Measurements from ENCODE around the gene COG5. TPM values are rescaled to one million over a fixed set of nuclear protein-coding genes. Genes with fewer than 3 reads are reported as not detected.

The COG5 gene
- total and polyA plus RNA-seq, 9 of the 15 experiments (the other 6 are each of a cell fraction or from before 2014, with no cell fraction given), result 15.3 to 75.1 (median 56.4) TPM

- TF ChIP-seq, protein P1, sequence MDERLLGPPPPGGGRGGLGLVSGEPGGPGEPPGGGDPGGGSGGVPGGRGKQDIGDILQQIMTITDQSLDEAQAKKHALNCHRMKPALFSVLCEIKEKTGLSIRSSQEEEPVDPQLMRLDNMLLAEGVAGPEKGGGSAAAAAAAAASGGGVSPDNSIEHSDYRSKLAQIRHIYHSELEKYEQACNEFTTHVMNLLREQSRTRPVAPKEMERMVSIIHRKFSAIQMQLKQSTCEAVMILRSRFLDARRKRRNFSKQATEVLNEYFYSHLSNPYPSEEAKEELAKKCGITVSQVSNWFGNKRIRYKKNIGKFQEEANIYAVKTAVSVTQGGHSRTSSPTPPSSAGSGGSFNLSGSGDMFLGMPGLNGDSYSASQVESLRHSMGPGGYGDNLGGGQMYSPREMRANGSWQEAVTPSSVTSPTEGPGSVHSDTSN (CRISPR knock-in tag; IDR thresholded peaks at IDR 0.05; ENCODE audit: low read depth), result no peak
- TF ChIP-seq, protein P1 (tag; conservative IDR thresholded peaks at IDR 0.05; ENCODE audit: low read depth), result peak; percentile 84
- TF ChIP-seq ZNF695 (CRISPR knock-in tag; IDR thresholded peaks at IDR 0.05) (no peak), NFE2 (IDR thresholded peaks at IDR 0.05; ENCODE audit: low read depth) (peak; percentile 90), MED1 (CRISPR knock-in tag; IDR thresholded peaks at IDR 0.05; ENCODE audit: borderline replicate concordance) (no peak), PRDM10 (IDR thresholded peaks at IDR 0.05; ENCODE audit: partially characterized antibody) (no peak), ADNP (tag; IDR thresholded peaks at IDR 0.05) (no peak; the same call in 1 of the 2 replicates), NONO (IDR thresholded peaks at IDR 0.05; ENCODE audit: low read depth in 2 of 2, low read length in 1 of 2) (no peak), HINFP (tag; conservative IDR thresholded peaks at IDR 0.05; ENCODE audit: low read depth) (0 out of 2 replicates have a peak, but pooled peaks have one; percentile 0), SETDB1 (IDR thresholded peaks at IDR 0.05; ENCODE audit: low read length) (no peak), SMARCA4 (IDR thresholded peaks at IDR 0.05) (peak; percentile 86; the same call in 1 of the 2 replicates), FOXJ2 (tag; IDR thresholded peaks at IDR 0.05) (peak; percentile 92)
- TF ChIP-seq, protein P2, sequence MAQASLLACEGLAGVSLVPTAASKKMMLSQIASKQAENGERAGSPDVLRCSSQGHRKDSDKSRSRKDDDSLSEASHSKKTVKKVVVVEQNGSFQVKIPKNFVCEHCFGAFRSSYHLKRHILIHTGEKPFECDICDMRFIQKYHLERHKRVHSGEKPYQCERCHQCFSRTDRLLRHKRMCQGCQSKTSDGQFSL (CRISPR knock-in tag; IDR thresholded peaks at IDR 0.05), result no peak
- TF ChIP-seq, protein P2 (tag; IDR thresholded peaks at IDR 0.05), result no peak
- TF ChIP-seq, protein P3, sequence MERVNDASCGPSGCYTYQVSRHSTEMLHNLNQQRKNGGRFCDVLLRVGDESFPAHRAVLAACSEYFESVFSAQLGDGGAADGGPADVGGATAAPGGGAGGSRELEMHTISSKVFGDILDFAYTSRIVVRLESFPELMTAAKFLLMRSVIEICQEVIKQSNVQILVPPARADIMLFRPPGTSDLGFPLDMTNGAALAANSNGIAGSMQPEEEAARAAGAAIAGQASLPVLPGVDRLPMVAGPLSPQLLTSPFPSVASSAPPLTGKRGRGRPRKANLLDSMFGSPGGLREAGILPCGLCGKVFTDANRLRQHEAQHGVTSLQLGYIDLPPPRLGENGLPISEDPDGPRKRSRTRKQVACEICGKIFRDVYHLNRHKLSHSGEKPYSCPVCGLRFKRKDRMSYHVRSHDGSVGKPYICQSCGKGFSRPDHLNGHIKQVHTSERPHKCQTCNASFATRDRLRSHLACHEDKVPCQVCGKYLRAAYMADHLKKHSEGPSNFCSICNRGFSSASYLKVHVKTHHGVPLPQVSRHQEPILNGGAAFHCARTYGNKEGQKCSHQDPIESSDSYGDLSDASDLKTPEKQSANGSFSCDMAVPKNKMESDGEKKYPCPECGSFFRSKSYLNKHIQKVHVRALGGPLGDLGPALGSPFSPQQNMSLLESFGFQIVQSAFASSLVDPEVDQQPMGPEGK (CRISPR knock-in tag; IDR thresholded peaks at IDR 0.05; ENCODE audit: borderline replicate concordance), result no peak
Measured at GRCh38 chr7:107387573-107388219, 176.0 kb downstream of the COG5 start (continued).
